Measurements from ENCODE around the gene MRPS14.
"Not testable (repeated sequence)": the region's sequence is repeated elsewhere in the genome, so short reads cannot be mapped to it uniquely, and the experiment has no call there.

The MRPS14 gene

DNA sequence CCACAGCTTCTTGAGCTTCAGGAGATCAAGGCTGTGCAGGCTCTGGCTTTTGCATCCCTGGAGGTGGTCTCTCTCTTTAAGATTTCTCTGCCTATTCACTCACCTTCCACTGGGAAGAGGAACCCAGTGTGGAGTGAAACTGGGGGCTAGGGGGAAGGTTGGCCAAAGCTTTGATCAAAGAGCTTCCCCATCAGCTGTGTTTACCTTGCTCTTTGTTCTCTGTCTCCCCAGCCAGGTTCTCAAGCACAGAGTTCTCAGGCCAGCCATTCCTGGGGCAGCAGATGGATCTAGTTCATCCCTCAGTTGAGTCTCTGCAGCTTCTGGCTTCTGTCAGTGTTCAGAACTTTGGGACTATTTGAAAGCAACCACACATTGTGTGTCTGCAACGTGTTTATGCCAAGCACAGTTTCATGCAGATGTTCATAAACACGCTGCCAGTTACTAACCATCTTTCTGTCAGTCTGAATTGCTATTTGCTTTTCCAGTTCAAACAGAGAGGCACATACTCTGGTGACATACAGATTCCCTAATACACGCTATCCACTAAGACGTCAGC is 17.2 kb upstream of the MRPS14 start:
- no peak for DNase-seq (ENCODE audit: low spot score)
- TF ChIP-seq, protein P1, sequence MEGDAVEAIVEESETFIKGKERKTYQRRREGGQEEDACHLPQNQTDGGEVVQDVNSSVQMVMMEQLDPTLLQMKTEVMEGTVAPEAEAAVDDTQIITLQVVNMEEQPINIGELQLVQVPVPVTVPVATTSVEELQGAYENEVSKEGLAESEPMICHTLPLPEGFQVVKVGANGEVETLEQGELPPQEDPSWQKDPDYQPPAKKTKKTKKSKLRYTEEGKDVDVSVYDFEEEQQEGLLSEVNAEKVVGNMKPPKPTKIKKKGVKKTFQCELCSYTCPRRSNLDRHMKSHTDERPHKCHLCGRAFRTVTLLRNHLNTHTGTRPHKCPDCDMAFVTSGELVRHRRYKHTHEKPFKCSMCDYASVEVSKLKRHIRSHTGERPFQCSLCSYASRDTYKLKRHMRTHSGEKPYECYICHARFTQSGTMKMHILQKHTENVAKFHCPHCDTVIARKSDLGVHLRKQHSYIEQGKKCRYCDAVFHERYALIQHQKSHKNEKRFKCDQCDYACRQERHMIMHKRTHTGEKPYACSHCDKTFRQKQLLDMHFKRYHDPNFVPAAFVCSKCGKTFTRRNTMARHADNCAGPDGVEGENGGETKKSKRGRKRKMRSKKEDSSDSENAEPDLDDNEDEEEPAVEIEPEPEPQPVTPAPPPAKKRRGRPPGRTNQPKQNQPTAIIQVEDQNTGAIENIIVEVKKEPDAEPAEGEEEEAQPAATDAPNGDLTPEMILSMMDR (IDR thresholded peaks at IDR 0.05; ENCODE audit: extremely low read depth, missing control alignments) = no peak

DNA sequence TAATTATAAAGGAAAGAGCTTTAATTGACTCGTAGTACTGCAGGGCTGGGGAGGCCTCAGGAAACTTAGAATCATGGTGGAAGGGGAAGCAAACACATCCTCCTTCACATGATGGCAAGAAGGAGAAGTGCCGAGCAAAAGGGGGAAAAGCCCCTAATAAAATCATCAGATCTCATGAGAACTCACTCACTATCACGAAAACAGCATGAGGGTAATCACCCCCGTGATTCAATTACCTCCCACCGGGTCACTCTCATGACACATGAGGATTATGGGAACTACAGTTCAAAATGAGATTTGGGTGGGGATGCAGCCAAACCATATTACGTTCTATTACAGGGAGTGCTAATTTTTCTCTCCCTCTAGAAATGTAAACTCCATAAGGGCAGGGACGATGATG is 14.2 kb upstream of the MRPS14 start:
- TF ChIP-seq, protein P1 (IDR thresholded peaks at IDR 0.05; ENCODE audit: extremely low read depth, missing control alignments) = no peak
- DNase-seq (ENCODE audit: low spot score) = no peak

DNA sequence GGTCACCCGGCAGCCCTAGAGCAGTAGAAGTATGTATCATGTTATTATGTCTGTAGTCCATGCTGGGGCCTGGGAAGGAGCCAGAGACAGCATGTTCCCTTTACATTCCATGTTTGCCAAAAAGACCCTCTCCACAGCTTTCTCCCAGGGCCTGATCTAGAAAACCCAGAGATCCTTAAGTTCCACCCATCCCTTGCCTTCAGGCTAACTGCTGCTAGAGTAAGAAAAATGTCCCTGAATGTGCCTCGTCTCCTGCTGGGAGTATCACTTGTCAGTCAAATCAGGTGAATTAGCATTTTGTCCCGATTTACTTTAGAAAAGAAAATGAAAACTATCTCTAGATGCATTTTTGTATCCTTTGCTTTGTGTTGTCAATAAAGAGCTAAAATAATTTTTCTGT is 13.3 kb upstream of the MRPS14 start:
- DNase-seq (ENCODE audit: low spot score) = no peak
- TF ChIP-seq, protein P1 (IDR thresholded peaks at IDR 0.05; ENCODE audit: extremely low read depth, missing control alignments) = no peak

DNA sequence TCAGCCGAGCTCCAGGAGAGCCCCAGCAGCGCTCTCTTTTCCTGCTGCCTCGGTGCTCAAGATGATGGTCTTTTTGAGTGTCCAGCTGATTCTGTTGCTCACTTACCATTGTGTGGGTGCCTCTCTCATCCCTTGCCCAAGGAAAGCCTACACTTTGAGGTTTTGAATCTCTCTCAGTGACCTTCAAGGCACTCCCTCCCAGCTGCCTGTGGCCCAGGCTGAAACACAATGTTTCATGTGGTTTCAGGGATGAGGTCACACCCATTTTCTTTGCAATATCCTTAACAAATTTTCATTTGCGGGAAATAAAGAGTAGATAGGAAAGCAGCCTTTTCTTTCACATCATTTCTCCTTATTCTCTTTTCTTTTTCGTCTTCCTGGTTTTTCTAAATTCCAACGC is 12.6 kb upstream of the MRPS14 start:
- TF ChIP-seq, protein P1 (IDR thresholded peaks at IDR 0.05; ENCODE audit: extremely low read depth, missing control alignments) = no peak
- DNase-seq (ENCODE audit: low spot score) = no peak

DNA sequence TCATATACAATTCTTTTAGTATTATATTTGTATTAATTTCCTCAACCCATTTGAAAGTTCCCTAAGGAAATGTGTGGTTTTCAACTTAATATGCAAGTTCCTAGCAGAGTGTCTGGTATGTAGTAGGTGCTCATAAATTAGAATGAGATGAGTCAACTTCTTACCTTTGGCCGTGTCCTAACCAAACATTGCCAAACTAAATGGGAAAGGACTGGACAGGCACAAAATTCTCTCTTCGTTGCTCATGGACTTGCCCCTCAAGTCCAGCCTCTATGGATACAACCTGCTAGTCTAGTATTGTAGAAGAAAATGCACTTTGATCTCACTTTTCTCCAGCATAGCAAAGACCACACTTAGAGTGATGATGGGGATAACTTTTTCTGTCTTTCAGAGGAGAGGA is 11.6 kb upstream of the MRPS14 start:
- TF ChIP-seq, protein P1 (IDR thresholded peaks at IDR 0.05; ENCODE audit: extremely low read depth, missing control alignments) = no peak
- DNase-seq (ENCODE audit: low spot score) = no peak

DNA sequence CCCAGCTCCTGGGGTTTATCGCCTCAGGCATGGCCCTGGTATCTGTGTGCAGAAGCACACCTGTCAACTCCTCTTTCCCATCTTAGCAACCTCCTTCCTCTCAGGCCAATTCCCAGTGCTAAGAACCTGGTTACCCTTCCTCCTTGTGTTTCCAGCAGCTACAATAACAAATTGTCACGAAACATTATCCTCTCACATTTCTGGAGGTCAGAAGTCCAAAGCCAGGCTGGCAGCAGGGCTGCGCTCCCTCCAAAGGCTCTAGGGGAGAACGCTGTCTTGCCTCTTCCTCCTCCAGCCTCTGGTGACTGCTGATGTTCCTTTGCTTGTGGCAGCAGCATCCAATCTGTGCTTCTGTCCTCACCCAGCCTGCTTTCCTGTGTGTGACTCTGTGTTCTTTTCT is 10.7 kb upstream of the MRPS14 start:
- TF ChIP-seq, protein P1 (IDR thresholded peaks at IDR 0.05; ENCODE audit: extremely low read depth, missing control alignments) = no peak
- no peak for DNase-seq (ENCODE audit: low spot score)

DNA sequence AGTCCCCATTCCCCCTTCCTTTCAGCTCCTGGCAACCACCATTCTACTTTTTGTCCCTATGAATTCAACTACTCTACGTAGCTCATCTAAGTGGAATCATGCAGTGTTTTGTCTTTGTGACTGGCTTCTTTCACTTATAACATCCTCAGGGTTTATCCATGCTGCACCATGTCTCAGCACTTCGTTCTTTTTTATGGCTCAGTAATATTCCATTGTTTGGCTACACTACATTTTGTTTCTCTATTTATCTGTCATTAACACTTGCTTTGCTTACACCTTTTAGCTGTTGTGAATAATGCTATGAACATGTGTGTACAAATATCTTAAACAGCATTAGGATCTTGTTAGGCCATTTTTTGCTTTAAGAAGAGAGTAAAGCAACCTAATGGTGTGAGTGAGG is 1.5 kb upstream of the MRPS14 start:
- DNase-seq (ENCODE audit: low spot score) = no peak
- TF ChIP-seq, protein P1 (IDR thresholded peaks at IDR 0.05; ENCODE audit: extremely low read depth, missing control alignments) = no peak

DNA sequence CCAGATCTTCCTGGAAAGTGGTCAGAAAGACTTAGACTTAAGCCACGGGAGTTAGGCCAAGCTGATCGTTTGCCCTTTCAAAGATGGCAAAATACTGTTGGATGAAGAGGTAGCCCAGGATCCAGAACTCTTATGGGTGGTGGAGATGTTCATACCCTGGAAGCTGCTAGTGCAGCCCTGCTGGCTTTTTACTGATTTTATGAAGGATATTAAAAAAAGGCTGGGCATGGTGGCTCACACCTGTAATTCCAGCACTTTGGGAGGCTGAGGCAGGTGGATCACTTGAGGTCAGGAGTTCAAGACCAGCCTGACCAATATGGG is 657 bp upstream of the MRPS14 start:
- DNase-seq (ENCODE audit: low spot score) = not testable (repeated sequence)

Measured in GM20000 (cell line).